Left lung (tissue), 10 donors: ENCODE measurements around the gene HOXA5. TPM values are rescaled to one million over a fixed set of nuclear protein-coding genes. Genes with fewer than 3 reads are reported as not detected.

Experiments used
- ATAC-seq: fragments of 200-7000 bp; cut with Tn5 transposase; one replicate; pipeline ENCODE4 v1.9.1; 2020; ENCODE audit warnings: moderate library complexity
- DNase-seq, 4 donors: peaks; one replicate each; pipeline ENCODE4 v3.0.0-alpha.2; 2013 to 2020
- H3K27ac ChIP-seq, 2 donors: fragments of 200-600 bp; sonication (generic) in 1 of 2; one replicate each; pipeline versions ENCODE4 v1.5.0 to v1.8.0; 2020 to 2021
- H3K27me3 ChIP-seq, 2 donors: fragments of 200-600 bp; sonication (generic) in 1 of 2; one replicate each; pipeline versions ENCODE4 v1.5.0 to v1.8.0; 2020 to 2021
- H3K36me3 ChIP-seq, 2 donors: fragments of 200-600 bp; sonication (generic) in 1 of 2; one replicate each; pipeline versions ENCODE4 v1.5.0 to v1.8.0; 2020 to 2021
- H3K4me1 ChIP-seq, 2 donors: fragments of 200-600 bp; one replicate each; pipeline ENCODE4 v1.8.0; 2021
- H3K4me3 ChIP-seq, 2 donors: fragments of 200-600 bp; sonication (generic) in 1 of 2; one replicate each; pipeline versions ENCODE4 v1.5.0 to v1.8.0; 2020 to 2021; ENCODE audit warnings: mild to moderate bottlenecking in 1 of 2
- H3K9me3 ChIP-seq, 2 donors: fragments of 200-600 bp; sonication (generic) in 1 of 2; one replicate each; pipeline versions ENCODE4 v1.5.0 to v1.8.0; 2020 to 2021
- CTCF ChIP-seq, 2 donors: fragments of 200-600 bp; sonication (generic) in 1 of 2; IDR thresholded peaks; one replicate each; pipeline versions ENCODE4 v1.5.0 to v1.8.0; 2021; ENCODE audit warnings: antibody characterized with exemption in 2 of 2
- intact Hi-C, 2 donors: fragments of 100-400 bp; cut with DNase I; formaldehyde crosslinking; loops; one replicate each; pipeline versions ENCODE4 v1.11.2 to v1.14.2; 2022
- polyA plus RNA-seq, 6 donors: library from polyadenylated mRNA; unstranded; fragments of 120-200 nt; gene quantifications; one replicate each; pipeline ENCODE4 v1.2.1, GENCODE V29; 2013; ENCODE audit not compliant: insufficient read length in 6 of 6
- total RNA-seq, 2 donors: library from RNA; stranded (reverse); fragmentation: NEBNext Ultra II Directional; extraction: Animal tissue kit (Norgen Biotek cat#: 25700); gene quantifications; one replicate each; pipeline ENCODE4 v1.2.1, GENCODE V29; 2021
- donor health status: DM: no; HTN: yes; CAD: no.
- donor health status: DM: no; HTN: no; CAD: no.

Gene HOXA5
- total and polyA plus RNA-seq, 8 donors: 16.1 to 94.7 (median 86.1) TPM

- peaks cover 100% of the 10 kb centered on the region in 2 donors for H3K27me3 ChIP-seq
- intact Hi-C loops: no loop called here
- H3K4me3 ChIP-seq: no peak overlapping the region
- no peaks in the 10 kb centered on the region for H3K36me3 ChIP-seq
- H3K27ac ChIP-seq: no peak overlapping the region
- ATAC-seq (no peak), DNase-seq (peak in 2 of 4 donors; percentile 29 to 51)
- no peak for TF ChIP-seq CTCF (IDR thresholded peaks at IDR 0.05)
- H3K9me3 ChIP-seq: no peaks in the 10 kb centered on the region
- H3K4me1 ChIP-seq: peaks cover 5 to 60% of the 10 kb centered on the region in 2 donors
These were observed 44.2 kb upstream of the HOXA5 start for GRCh38 chr7:27187475-27188385.

- ATAC-seq (no peak), DNase-seq (no peak)
- no peak overlapping the region for H3K27ac ChIP-seq
- H3K9me3 ChIP-seq: no peaks in the 10 kb centered on the region
- H3K4me3 ChIP-seq: no peak overlapping the region
- H3K4me1 ChIP-seq: peaks cover 4 to 51% of the 10 kb centered on the region in 2 donors
- no peak for TF ChIP-seq CTCF (IDR thresholded peaks at IDR 0.05)
- peaks cover 100% of the 10 kb centered on the region in 2 donors for H3K27me3 ChIP-seq
- intact Hi-C loops: no loop called here
- H3K36me3 ChIP-seq: no peaks in the 10 kb centered on the region
These were observed 43.4 kb upstream of the HOXA5 start for GRCh38 chr7:27186668-27187474.

GRCh38 chr7:27185854-27186667, 42.6 kb upstream of the HOXA5 start:
- intact Hi-C loops: no loop called here
- no peak for TF ChIP-seq CTCF (IDR thresholded peaks at IDR 0.05)
- Histone ChIP-seq H3K27ac (no peak overlapping the region), H3K4me1 (peaks cover 4 to 50% of the 10 kb centered on the region in 2 donors), H3K36me3 (no peaks in the 10 kb centered on the region), H3K27me3 (peaks cover 99 to 100% of the 10 kb centered on the region in 2 donors), H3K9me3 (no peaks in the 10 kb centered on the region), H3K4me3 (no peak overlapping the region)
- ATAC-seq (no peak), DNase-seq (peak in 2 of 4 donors; percentile 16 to 49)

GRCh38 chr7:27185013-27185853, 41.8 kb upstream of the HOXA5 start, which contains the start of gene HOXA11:
TSS of gene HOXA11 (minus strand) at chr7:27185232. CDS start at chr7:27185144, 88 bp downstream.
- Histone ChIP-seq H3K9me3 (no peaks in the 10 kb centered on the region), H3K4me1 (peaks cover 4 to 50% of the 10 kb centered on the region in 2 donors), H3K36me3 (no peaks in the 10 kb centered on the region), H3K27me3 (peaks cover 99 to 100% of the 10 kb centered on the region in 2 donors), H3K4me3 (peak within 1 kb of the TSS; percentile 1 to 31), H3K27ac (no peak within 1 kb of the TSS)
- ATAC-seq: no peak
- TF ChIP-seq CTCF (IDR thresholded peaks at IDR 0.05): no peak
- DNase-seq: peak in 2 of 4 donors; percentile 28 to 51
- intact Hi-C loops: no loop called here
